GM21576 (cell line): ENCODE measurements around the gene NKPD1.

ENCODE experiments used
- ATAC-seq: cut with Tn5 transposase; IDR thresholded peaks from one replicate; pipeline ENCODE4 v1.9.1; 2021; ENCODE audit warnings: mild to moderate bottlenecking, moderate library complexity; ENCODE audit not compliant: unreplicated experiment

NKPD1 gene

DNA sequence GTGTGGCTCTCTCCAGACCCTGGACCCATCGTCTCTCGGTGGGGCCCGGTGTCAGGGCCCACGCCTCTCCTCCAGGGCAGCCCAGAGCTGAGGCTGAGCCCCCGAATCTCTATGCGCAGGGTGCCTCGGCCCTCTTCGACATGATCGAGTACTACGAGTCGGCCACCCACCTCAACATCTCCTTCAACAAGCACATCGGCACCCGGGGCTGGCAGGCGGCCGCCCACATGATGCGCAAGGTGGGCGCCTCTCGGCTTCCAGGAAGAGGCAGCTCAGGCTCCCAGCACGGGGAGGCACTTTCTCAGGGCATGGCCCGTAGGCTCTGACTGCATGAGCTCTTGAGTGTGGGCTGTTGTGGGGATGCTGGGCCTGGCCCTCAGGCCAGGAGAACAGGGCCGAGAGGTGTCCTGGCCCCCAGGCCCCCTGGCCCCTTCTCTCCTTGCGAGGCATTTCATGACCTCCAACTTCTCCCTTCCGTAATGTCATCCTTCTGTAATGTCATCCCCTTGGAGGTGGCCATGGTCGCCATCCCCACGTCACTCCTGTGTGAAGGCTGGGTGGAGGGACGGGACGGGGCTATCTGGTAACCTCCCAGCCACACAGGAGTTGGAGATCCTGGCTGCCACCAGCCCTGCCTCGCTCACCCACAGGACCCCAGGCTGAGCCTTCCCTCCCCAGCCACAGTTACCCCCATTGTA, 19.4 kb downstream of the NKPD1 start:
- ATAC-seq, result no peak

DNA sequence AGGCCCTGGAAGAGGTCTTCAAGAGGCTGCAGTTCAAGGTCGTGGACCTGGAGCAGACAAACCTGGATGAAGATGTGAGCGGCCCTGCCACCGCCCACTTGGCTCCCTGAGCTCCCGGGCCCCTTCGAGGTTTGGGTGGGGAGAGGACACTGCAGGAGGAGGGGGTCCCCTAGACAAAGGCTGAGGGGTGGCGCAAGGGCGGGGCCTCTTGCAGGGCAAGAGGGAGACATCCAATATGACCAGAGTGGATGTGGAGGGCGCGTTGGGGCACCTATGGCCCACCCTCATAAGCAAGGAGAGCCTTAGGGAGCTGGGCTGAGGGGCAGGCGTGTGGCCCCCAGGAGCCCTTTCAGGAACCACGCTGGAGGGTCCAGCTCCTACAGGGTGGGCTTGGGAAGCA, 20.2 kb downstream of the NKPD1 start:
- ATAC-seq, result no peak

DNA sequence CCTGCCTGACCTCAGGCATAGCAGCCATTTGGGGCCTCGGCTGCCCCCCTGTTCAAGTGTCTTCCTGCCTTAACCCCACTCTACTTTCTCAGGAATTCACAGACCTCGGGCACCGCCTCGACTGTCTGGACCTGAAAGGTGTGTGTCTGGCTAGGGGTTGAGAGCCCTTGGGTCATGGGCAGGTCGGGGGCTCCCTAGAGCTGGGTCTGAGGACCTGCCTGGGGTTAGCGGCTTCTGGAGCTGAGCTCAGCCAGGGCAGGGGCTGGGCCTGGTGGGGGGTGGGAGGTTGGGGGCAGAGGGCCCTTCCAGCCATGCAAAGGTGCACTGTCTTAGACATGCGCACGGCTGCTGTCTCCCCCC, 20.7 kb downstream of the NKPD1 start:
- ATAC-seq, result no peak

DNA sequence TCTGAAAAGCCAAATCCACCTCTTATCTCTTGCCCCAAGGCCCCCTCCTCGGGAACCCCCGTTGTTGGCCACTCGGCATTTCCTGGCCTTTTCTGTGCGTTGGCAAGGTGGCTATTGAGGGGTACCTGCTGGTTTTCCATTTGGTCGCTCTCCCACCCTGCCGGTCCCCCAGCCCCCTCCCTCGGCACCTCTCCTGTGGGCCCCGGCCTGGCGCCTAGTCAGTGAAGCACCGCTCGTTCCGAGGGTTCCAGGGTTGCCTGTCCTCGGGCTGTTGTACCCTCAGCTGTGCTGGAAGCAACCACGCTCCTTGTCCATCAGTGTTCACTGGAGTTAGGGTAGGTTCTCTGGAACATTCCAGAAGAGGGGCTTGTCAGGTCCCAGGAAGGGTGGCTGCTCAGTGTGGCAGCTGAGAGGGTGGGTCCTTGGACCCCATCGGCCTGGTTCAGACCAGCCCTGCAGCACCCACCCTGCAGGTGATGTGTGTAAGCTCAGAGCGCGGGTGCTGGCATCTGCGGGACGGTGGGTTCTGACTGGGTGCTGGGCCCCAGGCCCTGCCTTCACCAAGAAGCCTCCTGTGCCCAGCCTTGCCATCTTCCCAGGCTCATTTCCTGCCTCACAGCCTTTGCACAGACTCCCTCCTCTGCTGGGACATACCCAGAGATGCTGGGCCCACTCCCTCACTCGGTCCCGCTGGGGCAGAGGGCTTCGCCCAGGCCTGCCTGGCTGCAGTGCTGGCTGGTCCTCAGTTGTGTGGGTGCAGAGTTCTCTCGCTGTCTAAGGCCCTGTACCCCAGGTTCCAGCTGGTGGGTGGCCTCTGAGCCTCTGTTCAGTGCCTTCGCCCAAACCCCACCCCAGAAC, 21.3 kb downstream of the NKPD1 start:
- ATAC-seq, result no peak

DNA sequence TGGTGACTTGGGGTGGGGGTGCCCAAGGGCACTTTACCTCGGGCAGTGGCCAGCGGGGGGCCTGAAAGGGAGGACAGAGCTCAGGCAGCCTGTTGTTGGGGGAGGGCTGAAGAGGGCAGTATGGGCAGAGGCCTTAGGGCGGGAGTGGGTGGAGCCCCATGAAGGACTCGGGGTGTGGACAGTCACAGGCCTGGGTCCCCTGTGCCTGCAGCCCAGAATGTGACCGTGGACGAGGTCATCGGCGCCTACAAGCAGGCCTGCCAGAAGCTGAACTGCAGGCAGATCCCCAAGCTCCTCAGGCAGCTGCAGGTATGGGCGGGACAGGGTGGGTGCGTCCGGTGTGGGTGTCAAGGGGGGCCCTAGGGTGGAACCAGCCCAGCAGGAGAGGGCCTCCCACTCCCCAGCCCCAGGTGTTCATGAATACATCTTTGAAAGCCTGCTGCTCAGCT, 22.5 kb downstream of the NKPD1 start:
- ATAC-seq, result no peak

DNA sequence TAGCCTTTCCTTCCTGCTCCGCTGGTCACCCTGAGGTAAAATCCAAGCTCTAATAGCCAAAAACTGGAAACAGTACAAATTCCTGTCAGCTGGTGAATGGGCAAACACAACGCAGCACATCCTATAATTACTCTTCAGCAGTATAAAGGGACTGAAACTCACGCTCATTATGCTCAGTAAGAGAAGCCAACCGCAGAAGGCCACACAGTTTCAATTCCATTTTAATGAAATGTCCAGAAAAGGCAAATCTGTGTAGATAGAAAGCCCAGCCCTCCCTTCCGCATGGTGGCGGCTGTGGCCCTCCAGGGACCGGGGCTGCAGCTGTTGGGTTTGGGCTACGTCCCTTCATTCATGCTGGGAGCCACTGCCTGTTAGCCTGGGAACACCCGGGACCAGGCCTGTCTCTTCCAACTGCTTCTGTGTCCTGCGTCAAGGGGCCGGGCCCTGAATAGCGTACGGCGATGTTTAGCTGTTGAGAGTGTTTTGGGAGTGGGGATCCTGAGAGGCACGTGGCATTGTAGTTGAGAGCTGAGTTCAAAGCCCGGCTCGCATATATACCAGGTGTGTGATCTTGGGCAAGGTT, 23.5 kb downstream of the NKPD1 start:
- ATAC-seq, result peak; percentile 69

DNA sequence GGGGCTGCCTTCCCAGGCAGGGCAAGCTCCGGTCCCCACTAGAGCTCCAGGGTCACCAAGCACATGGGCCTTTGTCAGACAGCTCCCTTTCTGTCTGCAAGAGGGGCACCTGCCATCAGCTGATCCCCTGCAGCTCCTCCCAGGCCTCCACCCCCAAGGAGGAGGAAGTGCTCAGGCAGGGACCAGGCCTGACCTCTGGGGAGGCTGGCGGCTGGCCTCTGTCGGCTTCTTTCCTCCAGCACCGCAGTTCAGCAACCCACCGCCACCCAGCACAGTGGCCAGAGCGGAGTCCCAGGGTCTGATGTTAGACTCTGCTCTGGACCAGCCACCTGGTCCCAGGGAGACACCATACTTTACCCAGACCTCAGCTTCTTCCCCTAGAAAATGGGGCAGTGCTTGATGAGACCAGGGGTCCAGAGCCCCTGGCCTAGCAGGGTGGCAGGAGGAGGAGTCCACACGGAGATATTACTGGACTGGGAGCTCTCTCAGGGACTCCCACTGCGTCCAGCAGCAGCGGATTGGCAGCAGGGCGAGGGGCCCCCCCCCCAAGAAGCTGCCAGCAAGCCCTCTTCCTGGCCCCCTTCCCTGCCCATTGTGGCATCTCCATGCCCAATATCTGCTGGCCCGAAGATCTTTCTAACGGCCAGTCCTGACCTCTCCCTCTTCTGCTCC, 24.1 kb downstream of the NKPD1 start:
- no peak for ATAC-seq

DNA sequence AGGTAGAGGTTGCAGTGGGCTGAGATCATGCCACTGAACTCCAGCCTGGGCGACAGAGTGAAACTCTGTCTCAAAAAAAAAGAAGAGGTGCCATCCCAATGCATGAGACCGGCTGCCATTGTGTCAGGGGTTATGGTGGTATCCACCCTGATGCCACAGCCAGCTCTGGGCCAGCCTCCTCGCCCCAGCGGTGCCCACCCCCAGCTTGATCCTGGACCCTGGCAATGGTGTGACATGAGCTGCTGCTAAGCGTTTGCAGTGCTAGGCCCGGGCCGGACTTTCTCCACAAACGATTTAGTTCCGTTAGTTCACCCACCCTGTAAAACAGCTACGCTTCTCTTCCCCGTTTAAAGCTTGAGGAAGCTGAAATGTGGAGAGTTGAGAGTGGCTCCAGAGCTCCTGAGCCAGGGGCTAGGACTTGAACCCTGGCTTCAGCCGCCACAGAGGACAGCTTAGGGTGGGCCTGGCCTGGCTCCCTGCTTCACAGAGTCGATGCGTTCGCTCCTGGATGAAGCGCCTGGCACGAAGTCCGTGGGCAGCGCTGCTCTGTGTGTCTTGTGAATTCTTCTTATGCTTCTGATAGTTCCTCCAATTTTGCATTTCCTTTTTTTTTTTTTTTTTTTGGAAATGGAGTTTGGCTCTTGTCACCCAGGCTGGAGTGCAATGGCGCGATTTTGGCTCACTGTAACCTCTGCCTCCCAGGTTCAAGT, 25.5 kb downstream of the NKPD1 start:
- no peak for ATAC-seq

DNA sequence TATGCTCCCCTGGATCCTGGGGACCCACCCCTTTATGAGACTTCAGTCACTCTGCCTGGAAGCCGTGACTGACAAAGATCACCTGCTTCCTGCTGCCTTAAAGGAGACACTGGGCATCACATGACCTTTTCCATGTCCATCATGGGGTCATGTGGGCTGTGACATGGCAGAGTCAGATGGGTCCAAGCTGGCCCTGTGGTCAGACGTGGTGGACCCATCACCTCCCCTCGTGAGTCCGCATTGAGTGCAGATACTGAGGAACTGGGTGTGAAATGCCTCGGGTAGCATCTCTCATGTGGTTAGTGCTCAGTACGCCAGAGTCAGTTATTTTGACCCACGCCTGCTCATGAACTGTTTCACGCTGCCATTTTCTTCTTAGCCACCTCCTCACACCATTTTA, 27.1 kb downstream of the NKPD1 start:
- no peak for ATAC-seq

DNA sequence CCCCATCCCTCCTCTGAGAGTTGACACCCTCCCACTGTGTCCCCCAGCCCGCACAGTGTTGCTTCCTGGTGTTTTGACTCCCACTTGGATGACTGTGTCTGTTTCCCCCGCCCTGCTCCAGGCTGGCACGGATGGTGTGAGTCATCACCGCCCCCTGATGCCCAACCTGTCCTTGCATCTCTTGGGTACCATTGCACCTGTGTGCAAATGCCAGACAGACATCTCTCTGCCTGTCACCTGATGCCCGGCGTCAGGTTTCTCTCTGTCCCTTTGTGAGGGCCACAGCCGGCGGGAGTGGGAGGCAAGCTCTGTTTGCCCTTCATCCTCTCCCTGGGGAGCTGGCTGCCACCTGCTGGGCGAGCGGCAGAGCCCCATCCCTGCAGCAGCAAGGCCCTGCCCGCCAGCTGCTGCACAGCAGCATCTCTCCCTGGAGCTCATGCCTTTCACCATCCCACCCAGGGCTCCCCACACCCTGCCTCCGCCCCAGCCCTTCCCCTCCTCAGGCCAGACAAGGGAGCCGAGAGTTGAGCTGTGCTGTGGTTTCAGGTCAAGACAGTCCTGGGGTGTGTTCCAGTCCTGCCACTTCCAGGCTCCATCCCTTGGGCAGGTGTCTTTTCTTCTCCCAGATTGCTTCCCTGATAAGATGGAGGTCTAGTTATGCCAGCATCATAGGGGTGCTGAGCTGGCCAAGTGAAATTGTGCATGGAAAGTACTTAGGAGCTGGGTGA, 29.7 kb downstream of the NKPD1 start:
- ATAC-seq, result no peak

DNA sequence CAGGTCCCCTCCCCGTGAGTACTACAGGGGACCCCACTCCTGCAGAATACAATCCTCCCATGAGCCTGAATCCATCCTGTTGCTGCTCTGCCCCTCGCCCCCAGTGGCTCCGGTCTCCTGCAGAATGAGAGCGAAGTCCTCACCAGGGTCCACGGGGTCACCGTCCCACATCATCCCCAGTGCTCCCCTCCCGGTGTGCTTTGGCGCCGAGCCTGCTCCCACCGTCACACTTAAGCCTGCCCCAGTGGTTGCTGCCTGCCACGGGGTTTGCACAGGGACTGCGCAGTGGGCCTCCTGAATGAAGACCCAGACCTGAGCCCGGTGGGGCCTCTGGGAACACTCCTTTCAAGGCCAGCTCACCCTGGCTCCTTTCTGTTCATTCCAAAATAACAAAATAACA, 30.5 kb downstream of the NKPD1 start:
- ATAC-seq, result no peak

DNA sequence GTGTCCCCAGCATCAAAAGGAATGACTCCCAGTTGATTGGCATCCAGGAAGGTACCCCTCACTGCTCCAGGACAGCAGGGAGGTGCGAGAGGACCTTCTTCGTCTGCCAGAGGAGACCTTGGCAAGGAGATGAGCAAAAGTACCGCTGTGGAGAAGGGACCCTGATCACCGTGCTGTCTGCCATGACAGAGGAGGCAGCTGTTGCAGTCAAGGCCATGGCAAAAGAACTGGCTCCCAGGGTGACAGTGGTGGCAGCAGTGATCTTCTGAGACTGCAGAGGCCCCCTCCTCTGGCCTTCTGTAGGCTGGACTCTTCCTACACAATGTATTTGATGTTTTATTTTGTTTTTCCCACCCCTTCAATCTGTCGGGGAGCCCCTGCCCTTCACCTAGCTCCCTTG, 32.0 kb downstream of the NKPD1 start:
- no peak for ATAC-seq

DNA sequence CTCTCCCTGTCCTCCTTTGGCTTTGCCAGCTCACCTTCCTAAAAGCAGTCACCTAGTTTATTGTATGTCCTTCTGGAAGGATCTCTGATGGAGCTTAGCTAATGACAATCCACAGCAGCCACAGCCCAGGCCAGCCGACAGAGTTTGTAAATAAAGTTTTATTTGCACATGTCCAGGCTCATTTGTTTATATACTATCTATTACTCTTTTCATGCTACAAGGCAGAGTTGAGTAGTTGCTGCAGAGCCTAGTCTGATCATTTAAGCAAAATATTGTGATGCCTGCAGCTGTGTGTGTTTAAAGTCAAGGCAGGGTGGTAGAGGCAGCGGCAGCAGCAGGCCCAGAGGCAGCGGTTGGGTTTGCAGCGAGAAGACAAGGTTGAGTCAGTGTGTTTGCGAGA, 32.6 kb downstream of the NKPD1 start:
- ATAC-seq, result no peak

DNA sequence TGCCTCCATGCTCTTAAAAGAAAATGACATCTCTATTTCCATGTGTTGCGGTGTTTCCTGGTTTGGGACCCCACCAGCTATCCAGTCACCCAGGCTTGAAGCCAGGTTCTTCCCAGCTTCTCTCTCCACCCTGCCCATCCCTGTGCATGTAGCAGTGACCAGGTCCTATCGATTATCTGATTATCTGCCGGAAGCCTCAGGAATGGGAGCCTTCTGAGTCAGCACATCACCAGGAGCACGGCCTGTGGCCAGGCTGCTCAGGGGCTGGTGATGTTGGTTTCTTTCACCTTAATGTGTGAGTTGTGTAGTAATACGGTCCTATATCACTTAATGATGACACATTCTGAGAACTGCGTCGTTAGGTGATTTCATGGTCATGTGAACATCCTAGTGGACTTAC, 34.1 kb downstream of the NKPD1 start:
- no peak for ATAC-seq

DNA sequence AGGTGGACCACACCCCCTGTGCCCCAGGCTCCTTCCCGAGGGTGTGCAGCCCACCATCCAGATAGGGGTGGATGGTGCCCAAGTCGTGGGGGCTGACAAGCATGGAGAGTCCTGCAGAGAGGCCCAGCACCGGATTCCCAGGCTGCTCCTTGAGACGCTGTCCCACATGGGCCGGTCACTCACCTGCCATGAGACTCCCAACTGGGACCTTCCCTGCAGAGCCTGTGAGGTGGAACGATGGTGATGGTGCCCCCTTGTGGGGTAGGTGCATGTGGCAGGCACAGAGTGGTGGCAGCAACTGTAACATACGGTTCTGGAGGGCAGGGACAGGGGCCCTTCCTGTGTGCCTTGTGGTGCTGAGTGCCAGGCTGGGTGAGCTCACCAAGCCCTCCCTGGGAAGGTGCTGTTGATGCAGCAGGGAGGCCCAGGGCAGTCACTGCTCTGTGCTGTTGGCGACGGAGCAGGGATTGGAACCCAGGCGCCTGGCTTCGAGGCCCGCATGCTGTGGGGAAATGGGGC, 34.7 kb downstream of the NKPD1 start:
- ATAC-seq, result peak; percentile 43

DNA sequence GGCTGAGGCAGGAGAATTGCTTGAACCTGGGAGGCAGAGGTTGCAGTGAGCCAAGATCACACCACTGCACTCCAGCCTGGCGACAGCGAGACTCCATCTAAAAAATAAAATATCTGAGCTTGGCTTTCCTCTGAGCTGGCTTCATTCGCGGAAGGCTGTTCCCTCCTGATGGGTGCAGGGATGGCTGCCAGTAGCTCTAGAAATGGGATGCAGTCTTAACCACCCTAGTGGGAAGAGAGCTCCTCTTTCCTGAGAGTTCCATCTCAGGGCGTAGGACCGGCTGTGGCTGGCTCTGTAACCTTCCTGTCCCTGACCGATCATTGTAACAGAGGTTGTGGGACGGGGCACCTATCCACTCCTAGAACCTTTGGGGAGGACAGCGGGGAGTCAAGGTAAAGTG, 35.4 kb downstream of the NKPD1 start:
- no peak for ATAC-seq

DNA sequence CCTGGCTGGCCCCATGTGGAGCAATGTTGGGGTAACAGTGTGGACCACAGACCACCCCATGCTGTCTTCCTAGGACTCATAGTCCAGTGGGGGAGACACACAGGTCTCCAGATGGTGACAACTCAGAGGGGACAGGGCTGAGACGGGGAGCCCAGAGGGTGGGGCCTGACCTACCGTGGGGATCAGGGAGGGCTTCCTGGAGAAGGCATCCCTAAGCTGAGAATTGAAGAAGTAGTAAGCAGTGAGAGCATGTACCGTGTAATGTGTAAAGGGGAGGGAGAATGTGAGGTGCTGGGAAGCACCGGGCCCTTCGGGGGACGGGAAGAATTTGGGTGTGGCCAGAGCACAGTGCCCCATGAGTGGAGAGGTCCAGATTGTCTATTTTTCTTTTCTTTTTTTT, 36.8 kb downstream of the NKPD1 start:
- no peak for ATAC-seq

DNA sequence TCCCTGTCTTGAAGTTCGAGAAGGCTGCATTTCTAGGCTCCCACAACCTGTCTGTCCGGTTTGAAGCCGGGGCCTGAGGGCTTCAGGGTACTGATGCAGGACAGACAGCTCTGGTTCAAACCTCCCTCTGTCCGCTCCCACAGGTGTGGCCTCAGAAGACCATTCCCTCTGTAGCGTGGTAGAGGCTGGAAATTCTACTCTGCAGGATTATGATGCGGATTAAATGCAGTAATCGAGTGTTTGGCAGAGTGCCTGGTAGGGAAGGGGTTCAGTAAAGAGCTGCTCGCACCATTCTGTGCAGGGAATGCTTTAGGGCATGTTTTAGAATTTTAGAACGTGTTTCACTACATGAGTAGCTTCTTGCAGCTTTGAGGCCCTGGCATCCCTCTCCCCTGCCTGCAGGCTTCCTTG, 37.3 kb downstream of the NKPD1 start:
- no peak for ATAC-seq

DNA sequence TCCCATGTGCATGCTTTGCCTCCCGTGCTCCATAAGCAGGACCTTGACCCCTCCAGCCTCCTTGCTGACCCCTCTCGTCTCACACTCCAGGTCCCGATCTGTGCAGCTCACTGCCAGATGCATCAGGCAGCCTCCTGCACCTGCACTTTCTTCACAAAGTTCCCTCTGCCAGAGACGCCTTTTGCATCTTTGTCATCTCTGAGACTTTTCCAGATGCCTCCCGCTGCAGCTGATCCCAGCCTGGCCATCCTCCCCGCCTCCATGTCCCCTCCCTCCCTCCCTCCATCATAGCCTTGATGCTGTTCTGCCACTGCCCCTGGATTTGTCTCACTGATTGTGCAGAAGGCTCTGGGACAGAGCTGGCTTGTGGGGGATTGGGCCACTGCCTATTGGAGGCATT, 38.0 kb downstream of the NKPD1 start:
- ATAC-seq, result no peak

DNA sequence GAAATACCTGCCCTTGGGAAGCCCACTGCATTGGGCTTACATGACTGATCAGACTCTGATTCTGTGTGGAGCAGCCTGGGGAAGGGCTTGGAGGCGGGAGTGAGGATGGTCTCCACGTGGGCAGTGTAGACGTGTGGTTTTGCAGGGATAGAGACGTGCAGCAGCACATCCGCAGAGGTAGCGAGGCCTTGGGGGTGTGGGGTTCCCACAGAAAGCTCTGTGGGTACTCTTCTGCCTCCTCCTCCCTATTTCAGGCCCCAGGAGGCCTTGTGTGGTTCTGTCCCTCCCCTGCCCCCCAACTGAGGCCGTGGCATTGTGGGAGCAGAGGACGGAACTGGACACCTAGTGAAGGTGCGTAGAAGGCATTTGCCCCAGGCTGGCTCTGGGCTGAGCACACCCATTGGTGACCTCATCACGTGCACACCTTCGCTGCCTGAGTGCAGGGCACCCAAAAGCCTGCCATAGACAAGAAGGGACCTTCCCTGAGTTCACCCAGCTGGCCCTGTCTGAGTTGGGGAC, 38.9 kb downstream of the NKPD1 start:
- ATAC-seq, result no peak
